SK-N-SH (cell line): Measurements from ENCODE around the gene TAF1B. TPM values are rescaled to one million over a fixed set of nuclear protein-coding genes. Genes with fewer than 3 reads are reported as not detected.

Experiments used
- CTCF ChIA-PET: fragments of 300-600, 350-600 bp; formaldehyde crosslinking; extraction: SDS; loops from one replicate; lab custom pipeline; 2021; lab: Yijun Ruan, JAX
- POLR2A ChIA-PET: fragments of 350-600 bp; sonication (Branson Sonifier 250); formaldehyde crosslinking; extraction: SDS; loops from one replicate; lab custom pipeline; 2020; ENCODE audit warnings: antibody characterized with exemption, inconsistent platforms; lab: Yijun Ruan, JAX
- DNase-seq: peaks from one replicate; pipeline ENCODE4 v3.0.0; 2012
- H2AFZ ChIP-seq: fragments of 200-600 bp; sonication (generic); 2 replicates; pipeline ENCODE4 v1.8.1; 2016; ENCODE audit warnings: antibody characterized with exemption, mild to moderate bottlenecking, low read depth
- H3F3A ChIP-seq: fragments of 200-600 bp; sonication (generic); replicated peaks from 2 replicates; pipeline ENCODE3; 2016; ENCODE audit warnings: antibody characterized with exemption, mild to moderate bottlenecking; ENCODE audit not compliant: insufficient read depth
- H3K27ac ChIP-seq, 2 experiments: fragments of 200-500 bp in 1 of 2; fragments of 200-600 bp in 1 of 2; sonication (Bioruptor generic) in 1 of 2; sonication (generic), shearing (Covaris generic) in 1 of 2; 2 replicates each; pipeline versions ENCODE4 v1.5.1 to v1.6.1; 2014 to 2016; ENCODE audit warnings: low read depth in 2 of 2, inconsistent platforms in 1 of 2, low read length in 1 of 2, mild to moderate bottlenecking in 1 of 2, mixed read lengths in 1 of 2
- H3K27me3 ChIP-seq: fragments of 200-600 bp; sonication (generic), shearing (Covaris generic); 2 replicates; pipeline ENCODE4 v1.6.1; 2016; ENCODE audit warnings: mixed run types; ENCODE audit not compliant: insufficient read depth
- H3K36me3 ChIP-seq, 2 experiments: fragments of 200-500 bp in 1 of 2; fragments of 200-600 bp in 1 of 2; sonication (Bioruptor generic) in 1 of 2; sonication (generic) in 1 of 2; replicated peaks in 1 of 2; 2 replicates each; pipeline versions ENCODE3 to v1.5.1; 2014 to 2016; ENCODE audit warnings: low read length in 1 of 2, mild to moderate bottlenecking in 1 of 2; ENCODE audit not compliant: insufficient read depth in 2 of 2, control insufficient read depth in 1 of 2
- H3K4me1 ChIP-seq, 2 experiments: fragments of 200-500 bp in 1 of 2; fragments of 200-600 bp in 1 of 2; sonication (Bioruptor generic) in 1 of 2; sonication (generic), shearing (Covaris generic) in 1 of 2; 2 replicates each; pipeline versions ENCODE4 v1.5.1 to v1.6.1; 2014 to 2016; ENCODE audit warnings: low read depth in 1 of 2, low read length in 1 of 2, mixed run types in 1 of 2; ENCODE audit not compliant: insufficient read depth in 2 of 2, control insufficient read depth in 1 of 2
- H3K4me2 ChIP-seq: fragments of 200-600 bp; sonication (generic), shearing (Covaris generic); 2 replicates; pipeline ENCODE4 v1.6.1; 2017; ENCODE audit warnings: mixed run types
- H3K4me3 ChIP-seq, 2 experiments: fragments of 200-500 bp in 1 of 2; fragments of 200-600 bp in 1 of 2; sonication (Bioruptor generic) in 1 of 2; sonication (generic), shearing (Covaris generic) in 1 of 2; 2 replicates each; pipeline versions ENCODE4 v1.5.1 to v1.8.1; 2014 to 2016; ENCODE audit warnings: low read depth in 2 of 2, inconsistent platforms in 1 of 2, low read length in 1 of 2, mild to moderate bottlenecking in 1 of 2, mixed read lengths in 1 of 2, moderate library complexity in 1 of 2
- H3K79me2 ChIP-seq: fragments of 200-600 bp; sonication (generic); 2 replicates; pipeline ENCODE4 v1.8.1; 2017; ENCODE audit warnings: mild to moderate bottlenecking; ENCODE audit not compliant: insufficient read depth
- H3K9ac ChIP-seq: fragments of 200-600 bp; sonication (generic); 2 replicates; pipeline ENCODE4 v1.6.1; 2017; ENCODE audit warnings: mixed run types
- H3K9me2 ChIP-seq: fragments of 200-600 bp; sonication (generic); 2 replicates; pipeline ENCODE4 v1.6.1; 2017; ENCODE audit warnings: mixed run types
- H3K9me3 ChIP-seq: fragments of 200-600 bp; sonication (generic); 2 replicates; pipeline ENCODE4 v1.6.1; 2017; ENCODE audit warnings: mixed run types, mild to moderate bottlenecking, moderate library complexity
- H4K20me1 ChIP-seq: fragments of 200-600 bp; sonication (generic); 2 replicates; pipeline ENCODE4 v1.6.1; 2017; ENCODE audit warnings: mild to moderate bottlenecking, mixed run types; ENCODE audit not compliant: insufficient read depth
- CHD2 ChIP-seq: fragments of 150-350 bp; IDR thresholded peaks from 2 replicates; pipeline ENCODE4 v1.6.1; 2018; ENCODE audit warnings: low read length; ENCODE audit not compliant: partially characterized antibody
- CTCF ChIP-seq: fragments of 200-600 bp; sonication (generic); IDR thresholded peaks from 2 replicates; pipeline ENCODE4 v1.6.1; 2017; ENCODE audit warnings: antibody characterized with exemption, mild to moderate bottlenecking, moderate library complexity
- EP300 ChIP-seq, 2 experiments: IDR thresholded peaks; 2 replicates each; pipeline versions ENCODE4 v1.4.0 to v1.6.1; 2012; ENCODE audit warnings: borderline replicate concordance in 1 of 2, low read depth in 1 of 2, low read length in 1 of 2
- FOXM1 ChIP-seq: IDR thresholded peaks from 2 replicates; pipeline ENCODE4 v1.4.0; 2012; ENCODE audit warnings: low read depth, mild to moderate bottlenecking
- GABPA ChIP-seq: IDR thresholded peaks from 2 replicates; pipeline ENCODE4 v1.4.0; 2012; ENCODE audit warnings: low read depth, mild to moderate bottlenecking
- IRF3 ChIP-seq: fragments of 150-350 bp; IDR thresholded peaks from 2 replicates; pipeline ENCODE4 v1.6.1; 2016; ENCODE audit warnings: mild to moderate bottlenecking, low read depth, low read length
- MAX ChIP-seq: IDR thresholded peaks from 2 replicates; pipeline ENCODE4 v1.4.0; 2012; ENCODE audit warnings: low read depth
- MEF2A ChIP-seq: IDR thresholded peaks from 2 replicates; pipeline ENCODE4 v1.4.0; 2012; ENCODE audit warnings: low read depth, borderline replicate concordance
- MXI1 ChIP-seq: IDR thresholded peaks from 2 replicates; pipeline ENCODE4 v1.6.1; 2012; ENCODE audit warnings: mild to moderate bottlenecking, low read depth, low read length, improper control_type of control experiment
- NFIC ChIP-seq: IDR thresholded peaks from 2 replicates; pipeline ENCODE4 v1.4.0; 2012; ENCODE audit warnings: borderline replicate concordance
- NRF1 ChIP-seq: IDR thresholded peaks from 2 replicates; pipeline ENCODE4 v1.6.1; 2012; ENCODE audit warnings: low read depth, mild to moderate bottlenecking, low read length
- PBX3 ChIP-seq: IDR thresholded peaks from 2 replicates; pipeline ENCODE4; 2012
- POLR2AphosphoS5 ChIP-seq: IDR thresholded peaks from 2 replicates; pipeline ENCODE4 v1.6.1; 2012; ENCODE audit warnings: low read depth, low read length
- RAD21 ChIP-seq: IDR thresholded peaks from 2 replicates; pipeline ENCODE4 v1.6.1; 2012; ENCODE audit warnings: mild to moderate bottlenecking, low read length
- REST ChIP-seq: IDR thresholded peaks from 2 replicates; pipeline ENCODE4 v1.6.1; 2012; ENCODE audit warnings: mild to moderate bottlenecking, low read depth, low read length, moderate library complexity
- SIN3A ChIP-seq: IDR thresholded peaks from 2 replicates; pipeline ENCODE4 v1.6.1; 2012; ENCODE audit warnings: low read depth, mild to moderate bottlenecking, low read length, moderate library complexity, borderline replicate concordance
- SMC3 ChIP-seq: IDR thresholded peaks from 2 replicates; pipeline ENCODE4 v1.6.1; 2012; ENCODE audit warnings: low read depth, low read length, improper control_type of control experiment
- TAF1 ChIP-seq: IDR thresholded peaks from 2 replicates; pipeline ENCODE4 v1.6.1; 2012; ENCODE audit warnings: low read depth, mild to moderate bottlenecking, low read length, moderate library complexity, borderline replicate concordance
- TCF12 ChIP-seq: IDR thresholded peaks from 2 replicates; pipeline ENCODE4 v1.4.0; 2012
- USF1 ChIP-seq: IDR thresholded peaks from 2 replicates; pipeline ENCODE4 v1.4.0; 2012; ENCODE audit warnings: low read depth, borderline replicate concordance
- WGBS: methylation state at CpG from one replicate; pipeline ENCODE4 v1.1.6; 2017; ENCODE audit warnings: low lambda C conversion rate; 5-methylcytosine and 5-hydroxymethylcytosine counted together
- polyA plus RNA-seq, 3 experiments: library from polyadenylated mRNA; depleted of rRNA; stranded (reverse); fragments of >200 nt; gene quantifications; 2 replicates each; pipeline ENCODE4 v1.2.3, GENCODE V29; 2012

The TAF1B gene
- polyA plus RNA-seq, 1 of the 3 experiments (the other 2 are of a cell fraction): 7.8 TPM

GRCh38 chr2:9877026-9877425 is 33.8 kb downstream of the TAF1B start:
- TF ChIP-seq TAF1 (no peak), CTCF (no peak), EP300 (IDR thresholded peaks at IDR 0.05; ENCODE audit: borderline replicate concordance in 1 of 2, low read depth in 1 of 2, low read length in 1 of 2) (no peak), MXI1 (no peak), USF1 (no peak), IRF3 (no peak), POLR2AphosphoS5 (no peak), GABPA (no peak), SIN3A (no peak), FOXM1 (no peak), REST (no peak), MEF2A (no peak), RAD21 (no peak), NRF1 (no peak), NFIC (no peak), CHD2 (no peak), PBX3 (no peak), TCF12 (no peak), SMC3 (no peak), MAX (no peak)
- Histone ChIP-seq H3K36me3 (peaks cover 58 to 75% of the 10 kb centered on the region in 2 experiments), H3K79me2 (no peaks in the 10 kb centered on the region), H4K20me1 (no peaks in the 10 kb centered on the region), H3K27ac (no peak overlapping the region), H3K9me2 (no peaks in the 10 kb centered on the region), H3K27me3 (no peaks in the 10 kb centered on the region), H3K4me1 (peaks cover 0 to 4% of the 10 kb centered on the region in 2 experiments; a peak in 1 of 4 replicates), H3K4me2 (no peak overlapping the region), H2AFZ (no peak overlapping the region), H3K9me3 (no peaks in the 10 kb centered on the region), H3K4me3 (no peak overlapping the region), H3F3A (no peaks in the 10 kb centered on the region), H3K9ac (no peak overlapping the region)
- CTCF ChIA-PET: interaction anchor here (1.3 to 2.4 kb wide), 4 partner anchors 9 to 108 kb away, joined by 4 to 8 read pairs (median 6); partner anchors contain the start of gene TAF1B
- DNase-seq: no peak
- WGBS: 73% methylated on average over 2 of the region's 2 CpGs
- POLR2A ChIA-PET: interaction anchor here (1.1 kb wide), 1 partner anchor 10 kb away, joined by 4 read pairs; no protein-coding TSS in a partner anchor
